Endothelial cell of umbilical vein (primary cell): ENCODE results near the gene KIFAP3. TPM values are rescaled to one million over a fixed set of nuclear protein-coding genes. Genes with fewer than 3 reads are reported as not detected.

Experiments
- BruUV-seq: library from RNA; stranded (reverse); fragments of 400-500 nt; replicated peaks from 2 replicates; lab custom pipeline; 2021; lab: Mats Ljungman, UMichigan
- CTCF ChIA-PET: fragments of 300-600, 350-600 bp; sonication (Branson Sonifier 250); formaldehyde crosslinking; loops from one replicate; lab custom pipeline; 2021; ENCODE audit warnings: antibody characterized with exemption, inconsistent platforms; lab: Charles Lee
- POLR2A ChIA-PET: fragments of 300-600, 350-600 bp; sonication (Branson Sonifier 250); formaldehyde crosslinking; loops from one replicate; lab custom pipeline; 2021; ENCODE audit warnings: antibody characterized with exemption, inconsistent platforms; lab: Charles Lee
- DNase-seq: peaks from one replicate; pipeline ENCODE4 v3.0.0-alpha.2; 2011; ENCODE audit warnings: low read depth, low spot score
- FAIRE-seq: peaks from 2 replicates; lab custom pipeline; 2011; peaks lifted over from hg19 to GRCh38; lab: Jason Lieb, UNC
- H2AFZ ChIP-seq: 2 replicates; pipeline ENCODE4 v1.6.0; 2012; ENCODE audit warnings: low read depth, low read length, control low read depth, inconsistent platforms
- H3K27ac ChIP-seq: 2 replicates; pipeline ENCODE4 v1.5.1; 2011; ENCODE audit warnings: low read depth, mild to moderate bottlenecking, control low read depth, low read length, moderate library complexity; ENCODE audit not compliant: insufficient read depth
- H3K27me3 ChIP-seq, 2 experiments: 2 replicates each; pipeline versions ENCODE4 v1.6.0 to v1.6.1; 2011; ENCODE audit warnings: low read length in 2 of 2, mixed read lengths in 1 of 2; ENCODE audit not compliant: control insufficient read depth in 2 of 2, insufficient read depth in 2 of 2
- H3K36me3 ChIP-seq, 2 experiments: 2 replicates in 1 of 2; 3 replicates in 1 of 2; pipeline ENCODE4 v1.5.1; 2011; ENCODE audit warnings: low read length in 2 of 2, mild to moderate bottlenecking in 1 of 2, moderate library complexity in 1 of 2; ENCODE audit not compliant: control insufficient read depth in 2 of 2, insufficient read depth in 2 of 2; ENCODE audit errors: extremely low read depth in 1 of 2
- H3K4me1 ChIP-seq: 3 replicates; pipeline ENCODE4 v1.5.1; 2011; ENCODE audit warnings: mild to moderate bottlenecking, low read length; ENCODE audit not compliant: control insufficient read depth, insufficient read depth; ENCODE audit errors: extremely low read depth
- H3K4me2 ChIP-seq: 2 replicates; pipeline ENCODE4 v1.6.1; 2011; ENCODE audit warnings: low read length, control low read depth, mixed read lengths; ENCODE audit not compliant: insufficient read depth
- H3K4me3 ChIP-seq, 3 experiments: fragments of 200-600 bp in 1 of 3; sonication (generic), shearing (Covaris generic) in 1 of 3; replicated peaks in 1 of 3; 2 replicates each; pipeline ENCODE4 v1.5.1; 2011 to 2016; ENCODE audit warnings: control low read depth in 3 of 3, low read length in 3 of 3, mild to moderate bottlenecking in 2 of 3, inconsistent platforms in 1 of 3, low read depth in 1 of 3, moderate library complexity in 1 of 3; ENCODE audit not compliant: insufficient read depth in 1 of 3
- H3K79me2 ChIP-seq: 2 replicates; pipeline ENCODE4 v1.6.0; 2012; ENCODE audit warnings: low read length, inconsistent platforms; ENCODE audit not compliant: control insufficient read depth, insufficient read depth
- H3K9ac ChIP-seq: replicated peaks from 2 replicates; pipeline ENCODE3; 2011; ENCODE audit warnings: low read length, control low read depth; ENCODE audit not compliant: insufficient read depth; ENCODE audit errors: extremely low read depth
- H3K9me1 ChIP-seq: replicated peaks from 3 replicates; pipeline ENCODE4 v1.6.0; 2011; ENCODE audit warnings: mild to moderate bottlenecking, low read length; ENCODE audit not compliant: control insufficient read depth, insufficient read depth; ENCODE audit errors: extremely low read depth
- H3K9me3 ChIP-seq: replicated peaks from 2 replicates; pipeline ENCODE4 v1.5.1; 2012; ENCODE audit warnings: low read length, inconsistent platforms; ENCODE audit not compliant: control insufficient read depth, insufficient read depth
- H4K20me1 ChIP-seq: replicated peaks from 2 replicates; pipeline ENCODE3; 2011; ENCODE audit warnings: mild to moderate bottlenecking, low read length; ENCODE audit not compliant: control insufficient read depth, insufficient read depth; ENCODE audit errors: extremely low read depth
- EZH2 ChIP-seq: IDR thresholded peaks from 2 replicates; pipeline ENCODE4 v1.6.1; 2012; ENCODE audit warnings: borderline replicate concordance, low read depth, mild to moderate bottlenecking, moderate library complexity, low read length, inconsistent platforms; ENCODE audit not compliant: severe bottlenecking
- FOS ChIP-seq: IDR thresholded peaks from 2 replicates; pipeline ENCODE4 v1.6.1; 2011; ENCODE audit warnings: mild to moderate bottlenecking, low read length, moderate library complexity, borderline replicate concordance; ENCODE audit not compliant: insufficient read depth
- GATA2 ChIP-seq: IDR thresholded peaks from 2 replicates; pipeline ENCODE4 v1.7.0; 2011; ENCODE audit warnings: low read depth, mild to moderate bottlenecking, moderate library complexity, mixed read lengths, low read length; ENCODE audit not compliant: insufficient read length, insufficient read depth
- JUN ChIP-seq: IDR thresholded peaks from 2 replicates; pipeline ENCODE4 v1.6.1; 2011; ENCODE audit warnings: borderline replicate concordance, low read depth; ENCODE audit not compliant: insufficient read length, insufficient read depth
- MYC ChIP-seq: IDR thresholded peaks from one replicate; pipeline ENCODE4 v1.6.1; 2011; ENCODE audit warnings: mild to moderate bottlenecking, low read depth, low read length
- dilution Hi-C: fragments of 300-500 bp; cut with MboI; formaldehyde crosslinking; loops from one replicate; pipeline ENCODE4 v1.15.0; 2019; ENCODE audit warnings: low sequenced_read_pairs; ENCODE audit not compliant: extremely low pct_ligation_motif_present
- intact Hi-C: fragments of 100-400 bp; cut with micrococcal nuclease; formaldehyde crosslinking; loops from one replicate; pipeline ENCODE4 v1.10.0; 2022
- polyA plus RNA-seq, 4 experiments: library from polyadenylated mRNA; depleted of rRNA in 3 of 4; stranded (reverse) in 3 of 4; unstranded in 1 of 4; fragments of >200 nt; gene quantifications; 2 replicates each; pipeline versions ENCODE4 v1.2.1 to v1.2.3, GENCODE V29; 2011 to 2012; ENCODE audit warnings: missing spikeins in 1 of 4
- total RNA-seq: library from RNA; stranded (reverse); gene quantifications from 2 replicates; pipeline ENCODE4 v1.2.3, GENCODE V29; 2021
- TF ChIP-seq, protein P1 (sequence below), 2 donors: IDR thresholded peaks; 1 replicate in 1 of 2; 2 replicates in 1 of 2; pipeline ENCODE4 v1.5.1; 2011; ENCODE audit warnings: low read length in 2 of 2, mild to moderate bottlenecking in 2 of 2, moderate library complexity in 2 of 2, control low read depth in 1 of 2, inconsistent platforms in 1 of 2, low read depth in 1 of 2; ENCODE audit not compliant: insufficient read depth in 1 of 2; ENCODE audit errors: extremely low read depth in 1 of 2

KIFAP3 gene
- total and polyA plus RNA-seq, 2 donors (not counting 3 experiments of a cell fraction or from before 2014, with no cell fraction given), result 6.4 to 17.5 TPM

DNA sequence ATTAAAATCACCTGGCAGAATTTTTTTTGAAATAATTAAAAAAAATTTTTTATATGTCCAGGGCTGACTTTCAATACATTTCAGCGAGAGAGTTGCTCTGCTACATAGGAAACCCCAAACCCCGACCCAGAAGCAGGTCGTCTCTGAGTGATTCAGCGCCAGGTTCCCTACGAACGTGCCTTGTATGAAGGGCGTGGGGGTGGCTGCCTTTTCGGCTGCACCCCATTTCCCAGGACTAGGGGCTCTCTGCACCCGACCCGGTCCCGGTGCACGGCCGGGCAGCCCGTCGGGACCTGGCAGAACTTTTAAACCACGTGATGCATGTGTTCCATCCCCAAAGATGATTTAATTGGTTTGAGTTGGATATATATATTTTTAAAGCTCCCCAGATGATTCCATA is 165.0 kb downstream of the KIFAP3 start:
- intact Hi-C loops (no loop called here), dilution Hi-C loops (no loop called here)
- Histone ChIP-seq H3K36me3 (no peaks in the 10 kb centered on the region), H3K4me1 (peaks cover 8% of the 10 kb centered on the region), H3K79me2 (no peaks in the 10 kb centered on the region), H3K27me3 (no peaks in the 10 kb centered on the region), H3K9ac (no peak overlapping the region), H3K9me1 (no peaks in the 10 kb centered on the region), H2AFZ (no peak overlapping the region), H3K4me3 (no peak overlapping the region), H3K4me2 (no peak overlapping the region), H3K27ac (no peak overlapping the region), H3K9me3 (no peaks in the 10 kb centered on the region), H4K20me1 (no peaks in the 10 kb centered on the region)
- POLR2A ChIA-PET, result no interaction called here
- CTCF ChIA-PET, result no interaction called here
- FAIRE-seq (no peak), DNase-seq (no peak)
- no TSS peak for BruUV-seq
- TF ChIP-seq GATA2 (no peak), JUN (no peak), MYC (no peak), EZH2 (no peak)
- TF ChIP-seq, protein P1, sequence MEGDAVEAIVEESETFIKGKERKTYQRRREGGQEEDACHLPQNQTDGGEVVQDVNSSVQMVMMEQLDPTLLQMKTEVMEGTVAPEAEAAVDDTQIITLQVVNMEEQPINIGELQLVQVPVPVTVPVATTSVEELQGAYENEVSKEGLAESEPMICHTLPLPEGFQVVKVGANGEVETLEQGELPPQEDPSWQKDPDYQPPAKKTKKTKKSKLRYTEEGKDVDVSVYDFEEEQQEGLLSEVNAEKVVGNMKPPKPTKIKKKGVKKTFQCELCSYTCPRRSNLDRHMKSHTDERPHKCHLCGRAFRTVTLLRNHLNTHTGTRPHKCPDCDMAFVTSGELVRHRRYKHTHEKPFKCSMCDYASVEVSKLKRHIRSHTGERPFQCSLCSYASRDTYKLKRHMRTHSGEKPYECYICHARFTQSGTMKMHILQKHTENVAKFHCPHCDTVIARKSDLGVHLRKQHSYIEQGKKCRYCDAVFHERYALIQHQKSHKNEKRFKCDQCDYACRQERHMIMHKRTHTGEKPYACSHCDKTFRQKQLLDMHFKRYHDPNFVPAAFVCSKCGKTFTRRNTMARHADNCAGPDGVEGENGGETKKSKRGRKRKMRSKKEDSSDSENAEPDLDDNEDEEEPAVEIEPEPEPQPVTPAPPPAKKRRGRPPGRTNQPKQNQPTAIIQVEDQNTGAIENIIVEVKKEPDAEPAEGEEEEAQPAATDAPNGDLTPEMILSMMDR (IDR thresholded peaks at IDR 0.05; ENCODE audit: extremely low read depth in 1 of 2, insufficient read depth in 1 of 2, low read depth in 1 of 2, low read length in 2 of 2), result no peak

DNA sequence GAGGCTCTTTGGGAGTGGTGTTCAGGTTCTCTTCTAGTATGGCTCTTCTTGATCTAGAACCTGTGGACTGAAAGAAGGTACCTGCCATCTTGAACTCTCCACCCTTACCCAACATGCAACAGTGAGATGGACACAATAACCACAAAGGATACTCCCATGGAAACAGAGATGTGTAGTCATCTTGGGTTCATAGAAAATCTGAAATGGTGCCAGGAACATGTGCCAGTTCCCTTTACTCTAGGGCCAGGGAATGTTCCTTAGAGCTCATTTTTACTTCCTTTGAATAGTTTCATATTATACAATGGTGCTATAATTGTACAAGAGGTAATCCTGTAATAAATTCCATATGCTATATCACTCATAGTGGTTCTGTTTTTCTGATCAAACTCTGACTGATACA is 167.6 kb downstream of the KIFAP3 start:
- intact Hi-C loops, result no loop called here
- no TSS peak for BruUV-seq
- H4K20me1 ChIP-seq, result no peaks in the 10 kb centered on the region
- ChIA-PET CTCF (interaction anchor here (1.1 to 1.5 kb wide), 2 partner anchors 10 to 13 kb away, joined by 3 to 7 read pairs; partner anchors contain the start of gene SCYL3), POLR2A (no interaction called here)
- TF ChIP-seq JUN (no peak), FOS (no peak), MYC (no peak)
- no peaks in the 10 kb centered on the region for H3K27me3 ChIP-seq
- no peaks in the 10 kb centered on the region for H3K79me2 ChIP-seq
- H3K9ac ChIP-seq, result no peak overlapping the region
- H3K4me3 ChIP-seq, result no peak overlapping the region
- peaks cover 9% of the 10 kb centered on the region for H3K4me1 ChIP-seq
- no peak for DNase-seq
- H3K27ac ChIP-seq, result no peak overlapping the region
- FAIRE-seq, result no peak
- dilution Hi-C loops, result no loop called here
- no peak overlapping the region for H2AFZ ChIP-seq
- no peaks in the 10 kb centered on the region for H3K9me3 ChIP-seq
- no peaks in the 10 kb centered on the region for H3K9me1 ChIP-seq
- no peak overlapping the region for H3K4me2 ChIP-seq
- no peaks in the 10 kb centered on the region for H3K36me3 ChIP-seq
